K562 (cell line): ENCODE data around the gene THAP2. TPM values are rescaled to one million over a fixed set of nuclear protein-coding genes. Genes with fewer than 3 reads are reported as not detected.

ENCODE experiments used
- ATAC-seq: fragments of 200-7000 bp; cut with Tn5 transposase; 3 replicates; pipeline ENCODE4 v1.9.1; 2020; ENCODE audit warnings: moderate library complexity
- BruUV-seq: library from RNA; stranded (reverse); fragments of 400-500 nt; replicated peaks from 2 replicates; lab custom pipeline; 2021; lab: Mats Ljungman, UMichigan
- CTCF ChIA-PET: fragments of 300-600 bp; formaldehyde crosslinking; extraction: SDS; loops from one replicate; lab custom pipeline; 2021; ENCODE audit warnings: low intra/inter-chr PET ratio; lab: Yijun Ruan, JAX
- POLR2A ChIA-PET: fragments of 300-600, 350-650 bp; sonication (Branson Sonifier 250); formaldehyde crosslinking; extraction: SDS; loops from one replicate; lab custom pipeline; 2021; ENCODE audit warnings: antibody characterized with exemption, inconsistent platforms; lab: Yijun Ruan, JAX
- DNase-seq, 4 experiments: peaks; one replicate each; pipeline versions ENCODE4 v3.0.0 to v3.0.0-alpha.2; 2011 to 2018; ENCODE audit warnings: low spot score in 3 of 4, mixed read lengths in 3 of 4; ENCODE audit errors: extremely low read depth in 1 of 4
- FAIRE-seq: peaks from 2 replicates; lab custom pipeline; 2011; peaks lifted over from hg19 to GRCh38; lab: Jason Lieb, UNC
- H2AFZ ChIP-seq: 2 replicates; pipeline ENCODE4 v1.6.0; 2011; ENCODE audit warnings: low read depth, low read length, control low read depth, inconsistent platforms
- H3K27ac ChIP-seq: fragments of 200-600 bp; 3 replicates; pipeline ENCODE4 v1.8.0; 2011; ENCODE audit warnings: low read depth, mild to moderate bottlenecking, control low read depth, inconsistent platforms, low read length, moderate library complexity, mixed read lengths; ENCODE audit errors: extremely low read depth
- H3K27me3 ChIP-seq, 2 experiments: fragments of 300-600 bp in 1 of 2; 2 replicates in 1 of 2; 3 replicates in 1 of 2; pipeline versions ENCODE4 v1.6.0 to v1.8.0; 2011; ENCODE audit warnings: inconsistent platforms in 2 of 2, low read length in 2 of 2, mild to moderate bottlenecking in 1 of 2, mixed read lengths in 1 of 2, moderate library complexity in 1 of 2; ENCODE audit not compliant: control insufficient read depth in 2 of 2, insufficient read depth in 2 of 2
- H3K36me3 ChIP-seq: fragments of 300-600 bp; 3 replicates; pipeline ENCODE4 v1.8.0; 2011; ENCODE audit warnings: mild to moderate bottlenecking, low read length, inconsistent platforms; ENCODE audit not compliant: control insufficient read depth, insufficient read depth
- H3K4me1 ChIP-seq, 2 experiments: fragments of 200-600 bp in 1 of 2; replicated peaks in 1 of 2; 2 replicates in 1 of 2; 3 replicates in 1 of 2; pipeline versions ENCODE4 v1.5.1 to v1.8.0; 2011; ENCODE audit warnings: inconsistent platforms in 2 of 2, low read length in 2 of 2, mild to moderate bottlenecking in 1 of 2, mixed read lengths in 1 of 2, moderate library complexity in 1 of 2; ENCODE audit not compliant: control insufficient read depth in 2 of 2, insufficient read depth in 2 of 2
- H3K4me2 ChIP-seq: 2 replicates; pipeline ENCODE4 v1.6.1; 2011; ENCODE audit warnings: low read length, control low read depth, inconsistent platforms, mixed read lengths; ENCODE audit not compliant: insufficient read depth
- H3K4me3 ChIP-seq: fragments of 200-600 bp; sonication (generic), shearing (Covaris generic); 2 replicates; pipeline ENCODE4 v1.5.1; 2016; ENCODE audit warnings: control low read depth, inconsistent platforms
- H3K79me2 ChIP-seq: fragments of 200-600 bp; 3 replicates; pipeline ENCODE4 v1.8.0; 2011; ENCODE audit warnings: low read length, inconsistent platforms; ENCODE audit not compliant: control insufficient read depth, insufficient read depth
- H3K9ac ChIP-seq, 2 experiments: 2 replicates each; pipeline versions ENCODE4 v1.6.0 to v1.6.1; 2011; ENCODE audit warnings: low read depth in 2 of 2, low read length in 2 of 2, control low read depth in 1 of 2, inconsistent platforms in 1 of 2, mild to moderate bottlenecking in 1 of 2, mixed read lengths in 1 of 2; ENCODE audit not compliant: insufficient read depth in 1 of 2
- H3K9me1 ChIP-seq: one replicate; pipeline ENCODE4 v1.6.0; 2011; ENCODE audit warnings: inconsistent platforms, mild to moderate bottlenecking, low read length, moderate library complexity; ENCODE audit not compliant: control insufficient read depth, insufficient read depth
- H3K9me3 ChIP-seq: replicated peaks from 2 replicates; pipeline ENCODE4 v1.5.1; 2011; ENCODE audit warnings: low read depth, low read length, inconsistent platforms; ENCODE audit not compliant: control insufficient read depth, insufficient read depth
- H4K20me1 ChIP-seq: replicated peaks from 2 replicates; pipeline ENCODE4 v1.6.1; 2011; ENCODE audit warnings: low read length, inconsistent platforms, mixed read lengths; ENCODE audit not compliant: control insufficient read depth, insufficient read depth
- DPF2 ChIP-seq: fragments of 450-650 bp; IDR thresholded peaks from 2 replicates; pipeline ENCODE4 v1.6.1; 2016
- MAZ ChIP-seq, 2 experiments: fragments of 450-650 bp in 1 of 2; sonication (generic) in 1 of 2; formaldehyde crosslinking; IDR thresholded peaks in 1 of 2; conservative IDR thresholded peaks in 1 of 2; 2 replicates each; pipeline versions ENCODE4 v1.4.0 to v1.5.0; 2020; ENCODE audit warnings: mild to moderate bottlenecking in 1 of 2, missing genetic modification reagents in 1 of 2
- MEF2A ChIP-seq: IDR thresholded peaks from 2 replicates; pipeline ENCODE4 v1.6.1; 2011; ENCODE audit warnings: low read depth, mild to moderate bottlenecking, low read length, moderate library complexity; ENCODE audit not compliant: control insufficient read depth
- NCOA2 ChIP-seq, 2 experiments: fragments of 450-650 bp; IDR thresholded peaks; 2 replicates each; pipeline ENCODE4 v1.6.1; 2018; ENCODE audit warnings: mild to moderate bottlenecking in 2 of 2, moderate library complexity in 1 of 2; ENCODE audit not compliant: partially characterized antibody in 2 of 2
- RAD21 ChIP-seq, 2 experiments: fragments of 250-450 bp in 1 of 2; fragments of 450-650 bp in 1 of 2; sonication (Bioruptor Pico) in 1 of 2; formaldehyde crosslinking in 1 of 2; IDR thresholded peaks in 1 of 2; conservative IDR thresholded peaks in 1 of 2; 2 replicates each; pipeline versions ENCODE4 v1.4.0 to v1.8.0; 2020 to 2022; ENCODE audit warnings: mild to moderate bottlenecking in 2 of 2, moderate library complexity in 1 of 2
- REST ChIP-seq, 2 experiments: fragments of 450-650 bp; formaldehyde crosslinking in 1 of 2; IDR thresholded peaks; 2 replicates each; pipeline versions ENCODE4 v1.4.0 to v1.6.1; 2014 to 2020; ENCODE audit warnings: mild to moderate bottlenecking in 2 of 2, borderline replicate concordance in 1 of 2, low read depth in 1 of 2
- SP2 ChIP-seq: IDR thresholded peaks from 2 replicates; pipeline ENCODE4 v1.6.1; 2011; ENCODE audit warnings: mild to moderate bottlenecking, low read depth, low read length, moderate library complexity; ENCODE audit not compliant: poor library complexity, severe bottlenecking; ENCODE audit errors: extremely low read depth
- U2AF1 ChIP-seq: fragments of 200-400 bp; formaldehyde crosslinking; optimal IDR thresholded peaks from 2 replicates; pipeline ENCODE3; 2017; ENCODE audit warnings: mild to moderate bottlenecking, low read depth, low read length, moderate library complexity
- ZBTB33 ChIP-seq: sonication (generic); formaldehyde crosslinking; IDR thresholded peaks from 2 replicates; pipeline ENCODE4 v1.8.1; 2023; ENCODE audit warnings: mild to moderate bottlenecking, missing genetic modification reagents
- WGBS: fragments of 100-300 bp; shearing (Covaris generic); methylation state at CpG from one replicate; pipeline ENCODE4 v1.1.6; 2016; ENCODE audit warnings: low coverage, mixed read lengths; ENCODE audit not compliant: insufficient coverage; ENCODE audit errors: missing lambda C conversion rate; 5-methylcytosine and 5-hydroxymethylcytosine counted together
- in situ Hi-C: fragments of 300-500 bp; cut with MboI; formaldehyde crosslinking; loops from 4 replicates; pipeline ENCODE4 v1.15.0; 2018; ENCODE audit warnings: inconsistent platforms, mixed read lengths
- intact Hi-C: fragments of 100-400 bp; cut with micrococcal nuclease; formaldehyde crosslinking; loops from 2 replicates; pipeline ENCODE4 v1.14.2; 2022
- polyA plus RNA-seq, 8 experiments: library from polyadenylated mRNA; depleted of rRNA in 4 of 8; stranded (reverse) in 5 of 8; unstranded in 3 of 8; fragments of >200 nt; fragmentation: Nextera tagmentation in 2 of 8; fragmentation: Illumina TruSeq in 1 of 8; extraction: Ambion mirVana in 2 of 8; extraction: Trizol in 1 of 8; gene quantifications; 2 replicates each; pipeline versions ENCODE4 v1.2.1 to v1.2.3, GENCODE V29; 2011 to 2014; ENCODE audit warnings: inconsistent platforms in 1 of 8, missing spikeins in 1 of 8
- total RNA-seq, 7 experiments: library from RNA; depleted of rRNA in 6 of 7; stranded (reverse); fragments of >200 nt in 6 of 7; fragmentation: Illumina TruSeq in 2 of 7; extraction: Trizol in 2 of 7; gene quantifications; 2 replicates each; pipeline versions ENCODE4 v1.2.1 to v1.2.3, GENCODE V29; 2011 to 2021; ENCODE audit warnings: low replicate concordance in 1 of 7

Gene THAP2
- total and polyA plus RNA-seq, 9 of the 15 experiments (the other 6 are each of a cell fraction or from before 2014, with no cell fraction given), result 1.8 to 18.9 (median 7.3) TPM

DNA sequence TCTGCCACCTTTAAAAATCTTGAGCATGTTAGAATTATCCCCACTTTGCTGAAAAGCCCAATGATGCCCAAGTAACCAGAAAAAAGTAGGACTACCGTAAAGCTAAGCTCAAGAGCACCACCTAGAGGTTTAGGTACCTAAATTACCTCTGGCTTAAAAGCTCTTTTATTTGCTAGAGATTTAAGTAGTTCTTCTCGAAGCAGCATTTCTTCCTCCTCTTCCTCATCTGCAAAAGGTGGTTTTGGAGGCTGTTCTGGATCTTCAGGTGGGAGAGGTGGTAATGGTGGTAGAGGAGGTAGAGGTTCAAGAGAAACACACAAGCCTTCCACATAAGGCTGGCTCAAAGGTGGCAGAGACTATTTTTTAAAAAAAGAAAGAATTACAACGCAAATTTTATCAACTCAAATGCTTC lies 27.4 kb upstream of the THAP2 start:
- Histone ChIP-seq H3K36me3 (peaks cover 97% of the 10 kb centered on the region), H3K27me3 (no peaks in the 10 kb centered on the region), H4K20me1 (no peaks in the 10 kb centered on the region), H2AFZ (no peak overlapping the region), H3K27ac (no peak overlapping the region), H3K4me3 (no peak overlapping the region), H3K9ac (no peak overlapping the region), H3K4me2 (no peak overlapping the region), H3K4me1 (peaks cover 0 to 1% of the 10 kb centered on the region in 2 experiments; a peak in 2 of 5 replicates), H3K9me3 (no peaks in the 10 kb centered on the region), H3K9me1 (no peaks in the 10 kb centered on the region), H3K79me2 (no peaks in the 10 kb centered on the region; the same call in 2 of the 3 replicates)
- in situ Hi-C loops, result no loop called here
- peak; percentile 66; the same call in 2 of the 3 replicates for ATAC-seq
- WGBS, result 28% methylated on average over 3 of the region's 3 CpGs
- POLR2A ChIA-PET, result interaction anchor here (0.6 to 1.3 kb wide), 8 partner anchors 10 to 1040 kb away, joined by 3 to 8 read pairs (median 4); no protein-coding TSS in a partner anchor
- BruUV-seq, result no TSS peak
- CTCF ChIA-PET, result interaction anchor here (0.6 to 2.3 kb wide), 3 partner anchors 110 to 419 kb away, joined by 3 to 7 read pairs (median 3); no protein-coding TSS in a partner anchor
- FAIRE-seq, result peak; percentile 74
- peak; percentile 42 to 70 (median 49) for DNase-seq
- intact Hi-C loops, result loop anchor here (2.0 to 10.0 kb wide), 2 partner anchors 222 to 422 kb away; no protein-coding TSS in a partner anchor
- peak; percentile 42 to 64; a peak in 3 of 4 replicates for TF ChIP-seq RAD21 (CRISPR knock-in tag; conservative IDR thresholded peaks at IDR 0.05 in 1 of 2, IDR thresholded peaks at IDR 0.05 in 1 of 2)
- no peak for TF ChIP-seq SP2
- no peak for TF ChIP-seq NCOA2 (IDR thresholded peaks at IDR 0.05; ENCODE audit: partially characterized antibody in 2 of 2)
- TF ChIP-seq MEF2A, result no peak
- TF ChIP-seq REST (IDR thresholded peaks at IDR 0.05; ENCODE audit: borderline replicate concordance), result 0 out of 2 replicates have a peak, but pooled peaks have one; percentile 10
- no peak for TF ChIP-seq REST (CRISPR knock-in tag; IDR thresholded peaks at IDR 0.05; ENCODE audit: low read depth)
- no peak for TF ChIP-seq U2AF1
- 0 out of 2 replicates have a peak, but pooled peaks have one; percentile 13 for TF ChIP-seq ZBTB33 (CRISPR knock-in tag)
- 0 out of 4 replicates have a peak, but pooled peaks of 1 of the 2 experiments have one; percentile 23 for TF ChIP-seq MAZ (CRISPR knock-in tag; conservative IDR thresholded peaks at IDR 0.05 in 1 of 2, IDR thresholded peaks at IDR 0.05 in 1 of 2)
- TF ChIP-seq DPF2, result no peak
